NCI-H345 (cell line): ENCODE data around the gene TOR4A.

ENCODE experiments used
- DNase-seq: peaks from one replicate; lab custom pipeline; 2025; lab: John Stamatoyannopoulos, UW

Gene TOR4A

GRCh38 chr9:137294681-137295237, 17.2 kb downstream of the TOR4A start:
- DNase-seq: peak; percentile 28

GRCh38 chr9:137295238-137295811, 17.8 kb downstream of the TOR4A start:
- no peak for DNase-seq

DNA sequence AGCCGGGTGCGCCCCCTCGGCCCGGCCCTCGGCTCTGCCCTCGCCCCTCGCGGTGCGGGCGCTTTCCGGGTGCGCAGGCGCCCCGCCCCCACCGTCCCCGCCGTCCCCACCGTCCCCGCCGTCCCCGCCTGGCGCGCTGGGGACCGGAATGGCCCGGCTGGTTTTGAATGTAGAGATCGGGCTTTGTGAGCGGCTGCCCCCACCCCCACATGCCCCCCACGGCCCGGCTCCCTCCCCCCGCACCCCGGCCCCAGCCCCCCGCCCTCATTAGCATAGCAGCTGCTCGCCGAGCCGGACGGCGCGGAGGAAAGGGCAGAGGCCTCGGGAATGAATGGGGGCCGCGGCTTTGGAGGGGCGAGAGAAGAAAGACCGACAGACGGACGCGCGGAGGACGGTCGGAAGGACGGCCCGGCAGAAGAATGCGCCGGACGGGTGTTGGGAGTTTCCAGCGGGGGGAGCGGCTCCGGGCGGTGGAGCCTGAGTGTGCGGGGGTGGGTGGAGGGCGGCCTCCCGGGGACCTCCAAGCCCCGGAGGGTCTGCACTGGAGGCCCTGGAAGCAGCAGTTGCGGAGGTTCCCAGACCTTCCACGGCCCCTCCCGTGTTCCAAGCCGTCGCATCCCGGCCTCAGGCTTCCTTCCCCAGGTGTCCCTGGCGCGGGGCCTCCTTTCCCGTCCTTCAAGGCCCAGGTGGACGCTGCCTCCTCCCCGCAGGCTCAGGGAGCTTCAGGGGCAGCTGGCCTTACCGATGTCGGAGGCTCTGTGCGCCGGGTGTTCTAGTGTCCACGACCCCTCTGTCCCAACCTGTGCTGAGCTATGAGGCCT, 18.5 kb downstream of the TOR4A start:
- DNase-seq: no peak

DNA sequence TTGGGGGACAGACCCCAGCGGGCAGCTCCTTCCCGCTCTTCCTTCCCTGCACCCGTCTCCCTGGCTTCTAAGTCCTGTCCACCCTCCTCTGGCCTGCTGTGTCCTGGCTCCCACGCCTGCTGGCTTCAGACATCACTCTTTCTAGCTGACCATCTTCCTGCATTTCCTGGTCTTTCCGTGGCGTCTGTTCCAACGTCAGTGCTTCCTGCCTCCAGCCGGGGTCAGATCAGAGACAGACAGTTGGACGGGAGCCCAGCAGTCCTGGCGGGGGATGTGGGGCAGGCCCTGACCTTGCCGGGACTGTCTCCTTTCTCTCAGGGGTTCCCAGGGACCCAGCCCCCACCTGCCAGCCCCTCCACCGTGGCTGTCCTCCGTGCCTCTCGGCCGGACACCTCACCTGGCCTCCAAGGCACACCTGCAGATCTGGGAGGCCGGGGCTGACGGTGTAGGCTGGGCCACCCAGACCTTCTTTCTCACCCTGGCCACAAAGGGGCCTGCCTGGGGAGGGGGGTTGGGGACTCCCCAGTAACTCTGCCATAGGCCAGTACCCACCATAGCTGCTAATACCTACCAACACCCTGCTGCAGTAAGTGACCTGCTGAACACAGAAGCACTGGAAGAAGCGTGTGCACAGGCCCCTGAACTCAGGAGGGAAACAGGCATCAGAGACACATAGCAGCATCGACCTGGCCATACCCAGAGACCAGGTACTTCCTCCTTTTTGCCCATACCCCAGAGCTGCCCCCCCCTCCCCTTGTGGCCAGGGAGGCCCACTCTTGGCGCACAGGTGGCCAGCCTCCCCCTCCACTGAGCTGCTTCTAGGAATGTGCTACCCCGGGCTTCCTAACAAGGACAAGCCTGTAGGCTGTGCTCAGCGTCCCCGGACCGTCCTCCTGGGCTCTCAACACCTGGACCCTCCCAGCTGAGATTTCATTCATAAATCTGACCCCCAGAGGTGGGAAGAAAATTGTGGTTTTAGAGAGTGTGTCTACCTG, 19.4 kb downstream of the TOR4A start:
- DNase-seq: no peak

- no peak for DNase-seq
Observed at GRCh38 chr9:137297966-137298365, 20.4 kb downstream of the TOR4A start.

DNA sequence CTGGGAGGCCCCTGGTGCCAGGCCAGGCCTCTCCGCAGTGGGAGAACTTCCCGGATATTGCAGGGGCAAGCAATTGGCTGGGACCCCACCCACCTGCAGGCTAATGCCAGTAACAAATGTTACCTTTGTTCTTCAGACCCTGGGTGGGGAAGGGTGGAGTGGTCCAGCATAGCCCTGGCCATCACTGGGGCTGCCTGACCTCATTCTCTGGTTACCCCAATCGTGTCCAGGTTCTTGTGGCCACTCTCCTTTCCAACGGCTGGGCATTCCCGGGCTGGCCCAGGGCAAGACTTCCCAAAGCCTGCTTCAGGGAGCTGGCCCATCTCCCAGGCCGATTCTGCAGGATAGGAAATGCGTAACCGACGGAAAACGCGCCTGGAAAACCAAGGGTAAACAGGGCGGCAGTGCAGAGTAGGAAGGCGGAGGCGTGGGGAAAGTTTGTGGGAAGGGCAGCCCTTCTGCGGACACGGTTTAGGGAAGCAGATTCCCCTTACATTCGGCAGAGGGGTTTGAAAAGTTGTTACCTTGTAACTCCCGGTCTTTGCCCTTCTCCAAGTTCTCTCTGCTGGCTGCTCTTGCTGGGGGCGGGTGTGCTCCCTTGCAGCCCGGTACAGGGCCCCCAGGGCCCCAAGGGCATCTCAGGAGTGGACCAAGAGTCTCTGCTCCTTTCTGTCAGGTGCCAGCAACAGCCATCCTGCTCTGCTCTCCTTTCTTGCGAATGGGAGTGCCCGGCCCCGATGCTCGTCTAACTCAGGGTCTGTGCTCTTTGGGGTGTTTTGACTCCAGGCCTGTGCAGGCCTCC, 21.1 kb downstream of the TOR4A start:
- no peak for DNase-seq

- no peak for DNase-seq
Observed at GRCh38 chr9:137299203-137299565, 21.7 kb downstream of the TOR4A start.

DNA sequence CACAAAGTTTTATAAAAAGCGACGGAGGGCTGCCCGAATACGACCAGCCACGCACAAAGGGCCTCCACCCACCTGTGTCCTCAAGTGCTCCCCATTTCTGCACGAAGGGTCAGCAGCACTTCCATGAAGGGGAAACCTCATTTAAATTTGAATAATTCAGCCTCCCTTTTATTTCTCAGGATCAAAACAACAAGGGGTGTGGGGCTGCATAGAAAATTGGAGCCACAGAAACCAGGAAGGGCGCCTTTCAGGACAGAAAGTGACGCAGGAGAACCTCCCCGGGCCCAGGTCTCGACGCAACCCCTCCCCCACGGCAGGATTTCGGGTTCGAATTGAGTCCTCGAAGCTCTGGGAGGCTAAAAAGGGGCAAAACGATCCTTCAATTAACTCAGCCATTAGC, 22.4 kb downstream of the TOR4A start:
- no peak for DNase-seq

- DNase-seq: no peak
Observed at GRCh38 chr9:137300567-137301080, 23.1 kb downstream of the TOR4A start.

DNA sequence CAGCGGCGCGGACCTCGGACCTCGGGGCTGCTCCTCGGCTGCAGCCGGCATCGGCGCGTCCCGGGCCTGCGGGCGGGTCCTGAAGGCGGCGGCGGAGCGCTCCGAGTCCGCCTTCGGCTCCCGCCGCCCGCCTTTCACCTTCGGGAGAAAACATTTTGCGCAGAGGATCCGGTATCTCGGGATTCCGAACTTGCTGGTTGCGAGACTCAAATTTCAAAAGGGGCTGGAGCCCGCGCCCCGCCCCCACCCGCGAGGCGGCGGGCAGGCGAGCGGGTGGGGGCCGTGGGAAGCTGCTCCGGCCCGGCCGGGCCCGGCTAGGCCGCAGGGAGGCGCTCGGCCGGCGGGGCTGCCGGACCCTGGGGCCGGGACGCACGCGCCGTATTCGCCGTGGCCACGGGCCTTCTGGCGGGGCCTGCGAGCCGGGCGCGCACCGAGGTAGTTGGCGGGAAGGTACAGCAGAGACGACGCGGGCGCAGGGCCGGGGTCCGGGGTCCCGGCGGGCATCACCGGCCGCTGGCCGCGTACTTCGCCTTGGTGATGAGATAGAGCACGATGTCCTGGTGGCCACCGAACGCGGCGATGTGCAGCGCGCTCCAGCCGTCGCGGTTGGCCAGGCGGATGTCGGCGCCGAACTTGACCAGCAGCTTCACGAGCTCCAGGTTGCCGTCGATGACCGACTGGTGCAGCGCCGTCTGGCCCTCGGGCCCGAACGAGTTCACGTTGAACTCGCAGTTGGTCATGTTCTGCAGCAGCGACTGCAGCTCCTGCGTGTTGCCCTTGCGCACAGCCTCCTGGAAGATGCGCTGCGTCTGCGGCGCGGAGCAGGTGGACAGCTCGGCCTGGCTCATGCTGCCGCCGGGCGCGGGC, 23.8 kb downstream of the TOR4A start:
- peak; percentile 32 for DNase-seq

DNA sequence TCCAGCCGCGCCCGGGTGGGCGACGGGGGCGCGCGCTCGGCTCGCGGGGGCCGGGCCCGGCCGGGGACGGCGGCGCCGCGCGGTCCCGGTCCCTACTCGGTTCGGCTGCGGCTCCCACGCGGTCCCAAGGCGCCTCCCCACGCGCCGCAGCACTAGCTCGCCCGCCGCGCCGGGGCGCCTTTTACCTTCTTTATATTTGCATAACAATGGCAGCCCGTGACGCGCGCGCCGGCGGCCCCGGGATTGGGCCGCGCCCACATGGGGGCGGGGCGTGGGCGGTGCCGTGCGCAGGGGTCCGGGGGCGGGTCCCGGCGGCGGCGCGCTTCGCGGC, 24.6 kb downstream of the TOR4A start, which contains the start of gene NRARP:
Gene NRARP, minus strand, starts transcription at position 154 of the 331 bp plus-strand sequence. CDS start 343 bp downstream, outside the sequence.
- peak; percentile 82 for DNase-seq

- DNase-seq: no peak
Observed at GRCh38 chr9:137302449-137303150, 25.1 kb downstream of the TOR4A start.

DNA sequence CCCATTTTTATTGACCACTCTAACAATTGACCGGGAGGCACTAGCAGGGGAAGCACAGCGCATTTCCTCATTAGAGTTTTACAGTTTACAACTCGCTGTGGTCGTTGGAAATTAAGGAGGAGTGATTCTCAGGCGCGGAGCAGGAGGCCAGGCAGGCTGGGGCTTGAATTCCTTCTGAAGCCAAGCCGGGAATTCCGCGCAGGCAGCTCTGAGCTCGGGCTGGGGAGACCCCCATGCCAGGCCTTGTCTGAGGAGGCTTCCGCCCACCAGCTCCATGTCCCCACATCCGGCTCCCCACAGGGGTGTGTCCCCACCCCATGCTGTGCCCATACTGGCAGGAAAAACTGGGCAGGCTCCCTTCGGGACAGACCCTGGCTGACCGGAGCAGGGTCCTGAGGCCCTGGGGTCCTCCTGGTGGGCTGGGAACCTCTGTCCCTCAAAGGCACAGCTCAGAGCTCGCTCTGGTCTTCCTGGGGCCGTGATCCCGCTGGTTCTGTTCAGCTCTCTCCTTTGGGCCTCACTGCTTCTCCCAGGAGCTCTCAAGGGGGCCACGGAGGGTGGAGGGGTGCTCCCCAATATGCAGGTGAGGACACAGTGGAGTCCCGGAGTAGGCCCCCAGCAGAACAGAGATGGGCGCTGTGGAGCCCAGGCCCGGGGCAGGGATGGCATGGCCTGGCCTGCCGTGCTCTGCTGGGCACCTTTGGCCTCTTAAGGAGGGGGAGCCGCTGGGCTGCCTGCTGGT, 25.8 kb downstream of the TOR4A start:
- no peak for DNase-seq

DNA sequence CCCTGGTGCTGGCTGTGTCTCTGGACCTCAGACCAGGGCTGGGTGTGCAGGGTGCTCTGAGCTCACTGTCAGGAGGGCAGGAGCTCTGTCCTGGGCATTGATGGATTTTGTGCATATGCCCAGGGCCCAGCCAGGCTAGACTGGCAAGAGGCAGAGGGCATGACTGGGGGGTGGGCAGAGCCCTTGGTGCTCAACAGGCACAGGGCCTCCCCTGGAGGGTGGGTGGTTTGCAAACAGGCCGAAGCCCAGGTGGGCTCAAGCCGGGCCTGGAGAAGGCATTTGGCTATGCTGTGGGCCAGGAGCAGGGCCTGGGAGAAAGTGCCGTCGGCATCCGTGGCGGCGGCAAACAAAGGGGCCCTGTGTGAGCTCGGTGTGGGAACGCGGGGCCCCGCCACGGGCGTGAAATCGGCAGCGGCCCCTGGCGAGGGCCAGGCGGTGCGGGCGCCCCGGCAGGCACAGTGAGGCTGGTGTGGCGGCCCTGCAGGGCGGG, 26.4 kb downstream of the TOR4A start:
- no peak for DNase-seq

DNA sequence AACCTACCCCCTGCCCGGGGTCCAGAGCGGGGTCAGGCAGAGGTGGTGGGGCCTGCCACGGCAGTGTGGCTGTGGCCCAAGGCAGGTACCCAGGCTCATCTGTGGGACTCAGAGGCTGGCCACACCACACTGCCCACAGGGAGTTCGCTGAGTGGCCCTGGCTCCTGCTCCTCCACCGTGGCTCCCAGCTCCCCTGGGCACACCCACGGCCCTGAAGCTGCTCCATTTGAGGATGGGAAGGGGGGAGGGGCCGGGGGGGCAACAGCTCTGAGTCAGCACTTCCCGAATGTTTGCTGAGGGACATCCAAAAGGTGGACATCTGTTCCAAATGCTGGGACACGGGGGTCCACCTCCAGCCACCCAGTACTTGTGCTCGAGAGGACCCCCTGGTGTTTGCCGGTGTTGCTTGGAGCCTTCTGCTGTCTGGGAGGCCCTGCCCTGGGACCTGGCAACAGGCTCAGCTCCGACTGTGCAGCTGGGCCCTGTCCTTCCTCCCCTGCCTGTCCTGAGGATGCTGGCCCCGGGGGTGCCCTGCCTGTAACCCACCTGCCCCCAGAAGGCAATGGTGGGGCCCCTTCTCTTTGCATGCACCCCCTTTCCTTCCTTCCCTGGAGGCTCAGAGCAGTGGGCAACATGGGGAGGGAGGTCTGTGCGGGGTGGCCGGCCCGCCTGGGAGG, 27.0 kb downstream of the TOR4A start:
- DNase-seq: no peak

- DNase-seq: peak; percentile 64
Observed at GRCh38 chr9:137305060-137305797, 27.7 kb downstream of the TOR4A start.

DNA sequence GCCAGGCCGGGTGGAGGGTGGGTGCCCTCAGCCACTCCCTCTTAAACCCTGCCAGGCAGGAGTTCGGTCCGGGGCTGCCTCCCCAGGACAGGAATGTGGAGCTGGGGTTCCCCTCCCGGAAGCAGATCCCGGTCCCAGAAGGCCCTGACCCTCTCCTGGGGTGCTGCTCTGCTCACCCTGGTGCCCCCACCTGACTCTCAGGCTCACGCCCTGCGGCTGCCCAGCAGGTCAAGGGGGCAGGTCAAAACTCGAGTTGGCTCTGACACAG, 28.2 kb downstream of the TOR4A start:
- DNase-seq: no peak
